ENCODE data around the gene PCBP3.

- no peak for TF ChIP-seq GATA2 (IDR thresholded peaks at IDR 0.05; ENCODE audit: low read depth, low read length)
- no peak for TF ChIP-seq GATA3 (IDR thresholded peaks at IDR 0.05; ENCODE audit: low read depth, low read length)
Observed at GRCh38 chr21:45700461-45700860, 56.9 kb downstream of the PCBP3 start.
